Activated CD4-positive, alpha-beta T cell treated with anti-CD3 and anti-CD28 coated beads, Interleukin-2, Interleukin-6, amounts not matched to agents 100 ng/mL and 50 ng/mL, durations not matched to agents 16 hours and 8 hours (primary cell): ENCODE results near the gene RORC.
"Not testable (repeated sequence)": the region's sequence is repeated elsewhere in the genome, so short reads cannot be mapped to it uniquely, and the experiment has no call there.

Source experiments
- DNase-seq: peaks from one replicate; pipeline ENCODE4 v3.0.0-alpha.2; 2020

Gene RORC

DNA sequence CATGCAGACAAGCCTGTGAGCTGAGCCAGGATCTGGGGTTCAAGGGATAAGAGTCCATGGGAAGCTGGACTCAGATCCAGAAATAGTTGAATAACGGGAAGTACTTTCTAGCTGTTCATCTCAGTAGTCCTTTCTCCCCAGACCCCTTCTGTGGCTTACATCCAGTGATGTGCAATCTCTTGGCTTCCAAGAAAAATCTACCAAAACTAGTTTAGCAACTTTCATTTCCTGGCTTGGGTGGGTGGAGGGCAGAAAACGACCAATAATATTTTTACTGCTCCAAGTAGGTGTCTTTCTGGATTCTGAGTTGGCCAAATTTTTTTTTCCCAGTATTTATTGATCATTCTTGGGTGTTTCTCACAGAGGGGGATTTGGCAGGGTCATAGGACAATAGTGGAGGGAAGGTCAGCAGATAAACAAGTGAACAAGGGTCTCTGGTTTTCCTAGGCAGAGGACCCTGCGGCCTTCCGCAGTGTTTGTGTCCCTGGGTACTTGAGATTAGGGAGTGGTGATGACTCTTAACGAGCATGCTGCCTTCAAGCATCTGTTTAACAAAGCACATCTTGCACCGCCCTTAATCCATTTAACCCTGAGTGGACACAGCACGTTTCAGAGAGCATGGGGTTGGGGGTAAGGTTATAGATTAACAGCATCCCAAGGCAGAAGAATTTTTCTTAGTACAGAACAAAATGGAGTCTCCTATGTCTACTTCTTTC is 63.1 kb downstream of the RORC start:
- DNase-seq = not testable (repeated sequence)

DNA sequence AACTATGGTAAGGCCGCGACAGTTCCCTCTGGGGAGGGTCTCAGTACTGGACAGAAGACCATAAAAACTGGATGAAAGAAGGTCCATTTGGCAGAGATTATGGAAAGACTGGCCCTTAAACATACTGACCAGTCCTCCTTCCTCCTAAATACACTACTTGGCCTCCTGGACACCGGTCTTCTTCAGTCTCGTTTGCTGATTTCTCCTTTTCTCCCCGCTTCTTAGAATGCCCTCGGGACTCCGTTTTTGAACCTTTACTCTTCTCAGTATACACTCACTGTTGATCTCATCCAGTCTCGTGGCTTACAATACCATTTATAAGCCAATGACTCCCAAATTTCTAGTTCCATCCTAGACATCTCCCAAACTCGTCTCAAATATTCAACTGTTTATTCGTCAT is 67.6 kb downstream of the RORC start:
- DNase-seq = no peak

- DNase-seq = peak; percentile 94
Measured at GRCh38 chr1:151762941-151763921, 68.4 kb downstream of the RORC start, which contains the start of gene MRPL9. TSS of gene MRPL9 (minus strand) at chr1:151763496. CDS start at chr1:151763479, 17 bp downstream.

DNA sequence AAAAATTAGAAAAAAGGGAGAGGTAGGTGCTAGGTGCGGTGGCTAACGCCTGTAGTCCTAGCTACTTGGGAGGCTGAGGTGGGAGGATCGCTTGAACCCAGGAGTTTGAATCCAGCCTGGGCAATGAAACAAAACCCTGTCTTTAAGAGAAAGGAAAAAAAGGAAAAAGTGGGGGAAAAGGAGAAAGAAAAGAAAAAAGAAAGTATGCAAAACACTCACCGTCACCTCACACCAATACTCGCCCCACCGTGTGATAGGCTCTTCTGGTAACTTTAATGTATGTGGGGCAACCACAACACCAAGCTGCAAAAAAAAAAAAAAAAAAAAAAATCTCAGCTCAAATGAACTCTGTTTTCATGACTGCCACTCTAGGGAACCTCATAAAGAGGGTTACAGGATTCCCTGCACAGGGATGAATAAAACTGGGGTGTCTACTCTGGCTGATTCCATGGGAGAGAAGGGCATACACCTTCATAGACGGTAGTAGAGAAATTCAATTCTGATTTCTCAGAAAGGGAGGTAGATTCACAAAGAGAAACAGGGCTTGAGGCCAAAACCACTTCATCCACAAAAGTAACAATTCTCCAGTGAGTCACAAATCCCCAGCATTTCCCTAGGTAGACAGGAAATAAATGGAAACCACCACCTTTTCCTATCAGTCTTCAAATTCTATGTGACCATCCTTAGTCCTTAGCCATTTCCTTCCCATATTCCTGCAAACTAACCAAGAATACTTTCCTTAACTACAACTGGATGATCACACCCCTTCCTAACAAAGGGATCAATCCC is 70.8 kb downstream of the RORC start:
- no peak for DNase-seq

DNA sequence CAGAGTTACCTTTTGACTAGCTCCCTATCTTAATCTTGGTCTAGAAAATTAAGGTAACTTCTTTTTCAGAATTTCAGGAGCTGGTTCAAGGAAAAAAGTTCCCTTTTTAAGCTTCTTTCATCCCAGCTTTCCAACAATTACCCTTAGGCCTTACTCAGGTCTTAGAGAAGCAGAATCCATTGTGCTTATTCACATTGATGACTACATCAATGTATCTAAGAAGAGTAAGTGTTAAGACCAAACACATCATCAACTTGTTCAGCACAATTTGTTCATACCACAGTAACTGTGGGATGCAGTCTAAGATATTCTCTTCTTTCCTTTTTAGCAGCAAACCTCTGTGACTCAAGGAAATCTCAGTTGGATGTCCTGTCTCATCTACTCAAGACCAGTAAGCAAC is 72.4 kb downstream of the RORC start:
- DNase-seq = no peak

GRCh38 chr1:151756291-151756690 is 75.3 kb downstream of the RORC start:
- peak; percentile 44 for DNase-seq
